GM21381 (cell line): ENCODE measurements around the gene PFDN5.
"Not testable (repeated sequence)": the region's sequence is repeated elsewhere in the genome, so short reads cannot be mapped to it uniquely, and the experiment has no call there.

Source experiments
- ATAC-seq: cut with Tn5 transposase; IDR thresholded peaks from one replicate; pipeline ENCODE4 v1.9.1; 2021; ENCODE audit warnings: mild to moderate bottlenecking, moderate library complexity; ENCODE audit not compliant: unreplicated experiment

Gene PFDN5

GRCh38 chr12:53326460-53327185 lies 31.3 kb downstream of the PFDN5 start:
- no peak for ATAC-seq

DNA sequence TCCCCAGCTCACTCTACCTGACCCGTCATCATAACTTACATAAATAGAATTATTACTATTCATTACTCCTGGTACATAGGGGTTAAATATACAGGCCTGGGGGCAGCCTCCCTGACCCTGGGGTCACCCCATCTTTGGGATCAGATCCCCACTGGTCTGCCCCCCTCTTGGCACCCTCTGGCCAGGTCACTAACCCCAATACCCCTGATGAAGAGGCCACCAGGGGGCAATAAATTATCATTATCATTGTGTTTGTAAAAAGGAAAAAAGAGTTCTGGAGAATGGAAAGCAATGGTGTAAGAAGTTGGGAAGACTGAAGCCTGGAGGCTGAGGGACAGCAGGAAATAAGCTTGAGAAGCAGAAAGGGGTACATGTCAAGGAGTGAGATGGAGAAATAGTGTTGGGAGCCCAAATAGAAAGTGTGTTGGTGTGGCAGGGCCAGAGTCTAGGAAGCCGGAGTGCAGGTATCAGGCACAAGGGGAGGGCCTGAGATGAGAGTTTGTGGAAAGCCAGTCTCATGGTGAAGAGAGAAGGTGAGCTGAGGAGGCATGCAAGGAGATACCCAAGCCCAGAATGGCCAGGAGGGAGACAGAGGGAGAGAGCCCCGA lies 32.2 kb downstream of the PFDN5 start:
- ATAC-seq, result no peak

DNA sequence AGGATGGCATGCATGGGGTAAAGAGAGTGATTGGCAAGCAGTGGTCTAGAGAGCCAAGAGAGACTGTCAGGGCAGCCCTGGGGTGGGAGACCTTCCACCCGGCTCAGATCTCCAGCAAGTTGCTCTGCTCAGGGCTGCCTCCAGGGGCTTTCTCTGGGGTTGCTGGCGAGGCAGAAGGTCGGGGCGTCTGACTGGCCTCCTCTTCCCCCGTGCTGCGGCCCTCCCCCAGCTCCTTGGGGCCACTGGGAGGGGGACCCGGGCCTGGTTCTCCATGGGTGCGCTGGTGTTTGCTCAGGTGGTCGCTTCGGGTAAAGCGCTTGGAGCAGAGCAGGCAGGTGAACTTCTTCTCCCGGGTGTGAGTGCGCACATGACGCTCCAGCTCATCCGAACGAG lies 32.7 kb downstream of the PFDN5 start:
- ATAC-seq, result no peak

DNA sequence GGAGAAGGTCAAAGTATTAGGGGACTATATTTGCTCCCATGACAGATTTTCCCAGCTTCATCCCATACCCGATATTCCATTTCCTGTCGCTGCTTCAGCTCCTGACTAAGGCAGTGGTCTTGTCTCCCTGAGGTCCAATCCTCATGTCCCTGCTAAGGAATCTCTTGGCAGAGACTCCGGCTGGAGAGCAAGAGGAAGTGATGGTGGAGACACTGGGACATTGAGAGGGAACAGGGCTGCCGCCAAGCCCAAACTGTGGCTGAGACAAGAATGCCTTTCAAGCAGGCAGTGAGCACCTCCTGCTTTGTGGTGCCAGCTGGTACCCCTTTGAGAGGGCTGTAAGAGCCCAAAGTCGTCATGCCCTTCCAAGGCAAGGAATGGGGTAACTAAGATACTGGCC lies 35.3 kb downstream of the PFDN5 start:
- ATAC-seq, result no peak

DNA sequence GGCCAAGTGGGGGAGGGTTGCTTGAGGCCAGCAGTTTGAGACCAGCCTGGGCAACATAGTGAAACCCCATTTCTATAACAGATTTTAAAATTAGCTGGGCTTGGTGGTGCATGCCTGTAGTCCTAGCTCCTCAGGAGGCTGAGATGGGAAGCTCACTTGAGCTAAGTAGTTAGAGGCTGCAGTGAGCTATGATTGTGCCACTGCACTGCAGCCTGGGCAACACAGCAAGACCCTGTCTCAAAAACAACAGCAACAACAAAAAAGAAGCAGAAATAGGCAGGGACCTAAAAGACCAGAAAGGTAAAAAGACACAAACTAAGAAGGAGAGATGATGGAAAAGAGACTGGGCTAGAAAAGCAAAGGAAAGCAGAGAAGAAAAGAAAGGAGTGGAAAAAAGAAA lies 37.0 kb downstream of the PFDN5 start:
- not testable (repeated sequence) for ATAC-seq

DNA sequence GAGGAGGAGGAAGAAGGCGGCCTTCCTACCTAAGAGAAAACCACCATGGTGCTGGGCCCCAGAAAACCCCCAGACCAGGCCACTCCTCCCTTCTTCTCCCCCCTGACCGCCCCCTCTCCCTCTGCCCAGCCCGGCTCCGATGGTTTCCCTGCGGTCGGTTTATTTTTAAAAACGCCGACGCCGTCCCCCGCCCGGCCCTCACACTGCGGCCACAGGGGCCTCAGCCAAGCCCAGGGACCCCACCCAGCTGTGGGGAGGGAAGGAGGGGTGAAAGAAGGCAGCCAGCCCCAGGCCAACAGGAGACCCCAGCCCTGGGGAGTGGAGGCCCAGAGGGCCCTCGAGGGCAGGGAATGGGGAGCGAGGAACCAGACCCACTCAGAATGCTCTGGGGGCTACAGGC lies 37.4 kb downstream of the PFDN5 start:
- no peak for ATAC-seq

DNA sequence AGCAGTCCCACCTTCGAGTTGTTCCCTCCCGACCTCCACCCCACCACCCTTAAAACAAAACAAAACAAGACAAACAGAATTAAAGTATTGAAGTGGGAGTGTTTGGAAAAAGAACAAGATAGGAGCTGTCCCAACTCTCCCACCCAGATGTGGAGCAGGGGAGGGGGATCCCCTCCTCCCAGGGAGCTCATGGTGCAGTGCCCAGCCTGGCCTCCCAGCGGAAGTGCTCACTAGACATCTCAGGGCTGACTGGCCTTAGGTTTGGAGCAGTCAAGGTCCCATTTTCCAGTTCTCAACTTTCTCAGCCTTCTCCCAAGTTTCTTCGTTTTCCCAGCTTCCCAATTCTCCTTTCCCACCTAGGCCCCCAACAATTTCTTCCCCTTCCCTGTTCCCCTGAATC lies 37.9 kb downstream of the PFDN5 start:
- no peak for ATAC-seq

GRCh38 chr12:53333845-53334244 lies 38.5 kb downstream of the PFDN5 start:
- no peak for ATAC-seq

DNA sequence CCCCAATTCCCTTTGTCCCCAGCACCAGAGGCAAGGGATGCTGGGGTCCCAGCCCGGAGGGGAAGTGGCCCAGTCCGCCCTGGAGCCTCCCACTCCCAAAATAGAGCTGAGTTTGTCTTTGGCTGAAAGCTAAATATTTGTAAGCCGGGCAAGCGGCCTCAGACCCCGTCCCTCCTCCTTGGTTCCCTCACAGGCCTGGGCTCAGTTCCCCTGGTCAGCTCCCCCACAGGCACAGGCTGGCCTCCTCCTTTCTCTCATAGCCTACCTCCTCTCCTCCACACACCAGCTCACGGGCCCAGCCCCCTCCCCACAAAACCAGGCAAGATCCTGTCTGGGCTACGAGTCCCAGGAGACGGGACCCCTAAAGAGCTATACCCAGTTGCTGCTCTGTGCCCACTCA lies 39.5 kb downstream of the PFDN5 start:
- ATAC-seq, result no peak

DNA sequence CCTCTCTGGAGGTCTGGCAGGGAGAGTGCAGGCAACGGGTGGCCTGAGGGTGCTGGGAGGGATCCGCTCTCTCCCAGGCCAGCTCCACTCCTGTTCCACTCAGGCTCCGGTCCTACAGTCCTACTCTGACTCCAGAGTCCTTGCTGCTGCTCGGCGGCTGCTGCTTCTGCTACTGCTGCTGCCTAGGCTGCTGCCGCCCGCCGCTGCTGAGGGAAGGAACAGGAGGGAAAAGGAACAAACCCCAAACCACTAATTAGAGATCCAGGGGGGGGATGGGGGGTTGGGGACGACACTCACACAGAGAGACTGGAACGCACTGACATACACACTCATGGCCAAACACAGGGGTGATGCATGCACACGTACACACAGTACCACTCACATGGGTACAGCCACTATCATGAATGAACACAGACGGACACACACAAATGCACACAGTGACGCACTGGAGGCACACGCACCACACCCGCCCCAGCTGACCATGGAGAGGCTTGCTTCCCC lies 40.9 kb downstream of the PFDN5 start, which contains the start of gene SP7:
Gene SP7 (minus strand): TSS at position 174 of the 501 bp plus-strand sequence. CDS start 708 bp downstream, outside the sequence.
- ATAC-seq, result no peak

- ATAC-seq, result no peak
Observed at GRCh38 chr12:53338017-53338416, 42.7 kb downstream of the PFDN5 start.

DNA sequence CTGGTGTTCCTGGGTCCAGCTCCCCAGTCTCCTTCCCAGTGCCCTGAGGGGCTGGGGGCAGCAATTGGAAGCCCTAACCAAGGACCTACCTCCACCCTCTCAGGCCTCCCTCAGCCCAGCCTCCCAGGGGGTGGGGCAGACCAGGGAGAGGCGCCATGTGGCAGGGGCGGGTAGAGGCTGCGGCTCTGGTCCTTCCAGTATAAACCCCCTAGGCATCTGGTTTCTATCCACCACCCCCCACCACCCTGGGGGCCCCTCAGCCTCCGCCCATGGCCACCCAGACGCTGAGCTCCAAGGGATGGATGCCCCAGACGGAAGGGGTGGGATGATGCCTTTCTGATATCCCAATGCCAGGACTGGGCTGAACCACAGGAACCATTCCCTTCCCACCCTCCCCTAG lies 43.6 kb downstream of the PFDN5 start:
- no peak for ATAC-seq

DNA sequence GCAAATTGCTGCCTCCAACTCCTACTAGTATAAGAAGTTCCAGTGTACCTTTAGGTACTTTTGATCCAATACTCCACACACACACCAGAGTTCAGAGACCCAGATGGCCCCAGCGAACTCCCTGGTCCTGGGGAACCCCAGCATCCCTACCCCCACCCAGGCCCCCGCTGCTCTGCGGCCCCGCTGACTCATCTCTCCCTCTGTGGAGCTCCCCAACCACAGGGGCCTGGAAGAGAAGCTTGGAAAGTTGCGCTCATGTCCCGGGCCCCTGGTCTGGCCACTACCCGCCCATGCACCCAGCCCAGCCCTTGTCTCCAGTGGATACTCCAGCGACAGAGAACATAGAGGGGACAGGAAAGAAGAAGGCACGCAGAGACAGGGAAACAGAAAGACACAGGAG lies 45.1 kb downstream of the PFDN5 start:
- no peak for ATAC-seq

DNA sequence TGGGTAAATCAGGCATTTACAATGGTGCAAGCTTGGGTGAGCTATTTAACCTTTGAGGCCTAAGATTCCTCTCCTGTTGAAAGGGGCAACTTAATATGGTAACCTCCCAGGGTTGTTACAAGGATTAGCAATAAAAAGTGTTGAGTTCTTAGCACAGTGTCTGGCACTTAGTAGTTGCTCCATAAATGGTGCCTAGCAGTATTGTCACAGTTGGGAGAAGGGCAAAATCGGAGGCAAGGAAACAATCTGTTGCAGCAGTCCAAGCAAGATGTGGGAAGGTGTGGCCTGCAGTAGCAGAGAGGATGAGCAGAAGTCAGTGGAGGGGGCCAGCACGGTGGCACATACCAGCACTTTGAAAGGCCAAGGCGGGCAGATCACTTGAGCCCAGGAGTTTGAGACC lies 48.1 kb downstream of the PFDN5 start:
- ATAC-seq, result no peak

DNA sequence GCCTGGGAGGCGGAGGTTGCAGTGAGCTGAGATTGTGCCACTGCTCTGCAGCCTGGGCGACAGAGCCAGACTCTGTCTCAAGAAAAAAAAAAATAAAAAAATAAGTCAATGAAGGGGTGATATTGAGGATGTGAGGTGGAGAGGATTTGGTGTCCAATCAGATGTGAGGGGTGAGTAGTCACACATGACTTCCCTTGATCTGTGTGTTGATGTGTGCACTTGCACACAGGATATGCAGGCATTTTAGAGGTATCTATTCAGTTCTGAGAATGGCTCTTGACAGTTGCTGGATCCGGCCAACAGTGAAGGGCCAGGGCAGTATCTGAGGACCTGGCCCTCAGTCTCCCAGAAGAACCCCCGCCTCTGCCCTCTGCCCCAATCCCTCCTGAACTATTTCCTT lies 48.6 kb downstream of the PFDN5 start:
- ATAC-seq, result no peak

DNA sequence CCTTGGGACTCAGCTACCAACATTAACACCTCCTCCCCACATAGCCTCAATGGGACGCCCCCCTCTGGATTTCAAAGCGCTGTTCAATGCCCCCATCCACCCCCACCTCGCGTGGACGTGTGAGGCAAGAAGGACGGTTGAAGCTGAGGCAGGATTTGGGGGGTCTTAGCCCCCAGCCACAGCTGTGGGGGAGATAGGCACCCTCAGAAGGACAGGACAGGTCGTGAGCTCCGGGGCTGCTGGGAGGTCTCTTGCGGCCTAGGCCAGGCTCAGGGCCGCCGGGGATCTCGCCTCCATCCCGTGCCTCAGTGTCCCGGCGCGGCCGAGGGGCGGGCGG lies 49.1 kb downstream of the PFDN5 start:
- no peak for ATAC-seq

DNA sequence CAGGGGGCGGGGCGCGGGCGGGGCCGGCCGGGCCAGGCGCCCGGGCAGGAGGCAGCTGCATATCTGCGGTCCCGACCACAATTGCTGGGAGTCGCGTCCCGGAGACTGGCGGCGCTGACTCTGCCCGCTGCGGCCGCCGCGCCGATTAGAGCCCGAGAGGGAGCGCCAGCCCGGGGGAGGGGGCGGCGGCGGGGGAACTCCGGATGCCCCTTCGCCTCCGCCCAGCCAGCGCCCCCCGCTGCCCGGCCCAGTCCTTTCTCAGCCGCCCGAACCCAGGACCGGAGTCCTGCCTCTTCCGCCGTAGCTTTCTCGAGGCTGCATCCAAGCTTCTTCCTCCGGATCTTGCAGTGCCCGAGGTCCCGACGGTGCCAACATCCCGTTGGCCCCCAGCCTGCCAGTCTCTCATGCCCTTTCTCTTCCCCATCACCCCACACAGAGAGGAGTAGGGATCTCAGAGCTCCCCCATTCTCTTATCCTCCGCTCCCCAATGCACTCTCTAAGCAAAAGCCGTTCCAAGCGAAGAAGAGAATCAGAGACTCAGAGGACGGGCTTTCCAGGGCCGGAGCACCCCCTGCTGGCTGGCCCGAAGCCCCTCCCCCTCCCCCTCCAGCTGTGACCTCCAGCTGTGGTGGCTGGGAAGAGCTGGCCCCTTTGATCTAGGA lies 49.6 kb downstream of the PFDN5 start:
- ATAC-seq, result peak; percentile 60

DNA sequence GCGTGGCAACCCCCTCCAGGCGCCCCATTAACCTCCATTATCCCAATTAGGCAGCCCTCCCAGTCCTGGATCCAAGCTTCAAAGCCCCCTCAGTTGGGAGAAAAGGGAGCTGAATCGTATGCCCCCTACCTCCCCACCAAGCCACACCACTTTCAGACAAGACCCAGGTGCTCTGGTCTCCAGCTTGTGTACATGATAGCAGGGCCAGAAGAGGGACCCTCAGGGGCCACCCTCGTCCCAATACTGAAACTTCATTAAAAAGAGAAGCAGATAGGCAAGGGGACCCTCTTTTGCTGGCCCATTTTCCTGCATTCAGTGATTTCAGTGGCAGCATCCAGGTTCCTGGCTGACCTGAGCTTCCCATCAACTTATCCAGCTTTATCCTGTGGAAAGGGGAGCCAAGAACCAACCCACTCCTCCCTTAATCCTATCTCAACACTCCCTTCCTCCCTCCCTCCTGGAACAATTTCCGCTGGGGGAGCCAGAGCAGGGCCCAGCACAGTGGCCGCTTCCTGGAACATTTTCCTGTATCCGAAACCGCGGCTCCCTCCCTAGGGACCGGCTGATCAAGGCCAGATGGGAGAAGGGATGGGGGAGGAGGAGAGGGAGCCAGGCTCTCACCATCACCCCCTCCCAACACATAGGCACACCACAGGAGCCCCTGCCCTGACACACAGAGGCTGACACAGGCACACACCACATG lies 50.3 kb downstream of the PFDN5 start:
- ATAC-seq, result no peak

GRCh38 chr12:53346491-53346890 lies 51.1 kb downstream of the PFDN5 start:
- ATAC-seq, result no peak

DNA sequence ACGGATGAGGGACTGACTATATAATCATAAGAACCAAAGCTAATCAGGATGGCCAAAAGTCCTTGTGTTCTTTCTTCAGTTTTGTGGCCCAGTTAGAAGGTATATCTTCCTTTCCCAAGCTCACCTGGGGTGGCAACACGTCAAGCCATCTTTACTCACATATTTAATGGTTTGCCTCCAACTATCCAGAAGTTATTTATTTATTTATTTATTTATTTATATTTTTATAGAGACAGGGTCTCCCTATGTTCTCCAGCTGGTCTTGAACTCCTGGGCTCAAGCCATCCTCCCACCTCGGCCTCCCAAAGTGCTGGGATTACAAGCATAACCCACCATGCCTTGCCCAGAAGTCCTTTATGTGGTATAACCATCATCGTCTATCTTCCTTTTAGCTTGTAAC lies 52.6 kb downstream of the PFDN5 start:
- ATAC-seq, result no peak
